HG03575 (cell line): ENCODE results near the gene LENG1.

Source experiments
- ATAC-seq: cut with Tn5 transposase; IDR thresholded peaks from one replicate; pipeline ENCODE4 v1.9.1; 2021; ENCODE audit not compliant: unreplicated experiment, insufficient number of reproducible peaks, low FRiP score; ENCODE audit errors: extremely low read depth

Gene LENG1

GRCh38 chr19:54169149-54169740 is 9.7 kb upstream of the LENG1 start:
- ATAC-seq: no peak

- ATAC-seq: no peak
Observed at GRCh38 chr19:54168174-54168917, 8.8 kb upstream of the LENG1 start.

- no peak for ATAC-seq
Observed at GRCh38 chr19:54165222-54165621, 5.7 kb upstream of the LENG1 start.

GRCh38 chr19:54164369-54165068 is 5.0 kb upstream of the LENG1 start:
- no peak for ATAC-seq

- ATAC-seq: no peak
Observed at GRCh38 chr19:54162884-54163283, 3.4 kb upstream of the LENG1 start.

- no peak for ATAC-seq
Observed at GRCh38 chr19:54162241-54162805, 2.8 kb upstream of the LENG1 start.

GRCh38 chr19:54160854-54161253 is 1.3 kb upstream of the LENG1 start:
- no peak for ATAC-seq

- no peak for ATAC-seq
Observed at GRCh38 chr19:54160182-54160811, 776 bp upstream of the LENG1 start.

GRCh38 chr19:54158812-54159351 is 639 bp downstream of the LENG1 start:
- no peak for ATAC-seq

- ATAC-seq: no peak
Observed at GRCh38 chr19:54156953-54157352, 2.6 kb downstream of the LENG1 start.

GRCh38 chr19:54156490-54156889 is 3.0 kb downstream of the LENG1 start:
- no peak for ATAC-seq

- ATAC-seq: no peak
Observed at GRCh38 chr19:54155694-54156093, 3.8 kb downstream of the LENG1 start.

- ATAC-seq: no peak
Observed at GRCh38 chr19:54154603-54155345, 4.7 kb downstream of the LENG1 start.

- ATAC-seq: no peak
Observed at GRCh38 chr19:54153731-54154326, 5.7 kb downstream of the LENG1 start.

- ATAC-seq: no peak
Observed at GRCh38 chr19:54152878-54153524, 6.5 kb downstream of the LENG1 start.

GRCh38 chr19:54152267-54152666 is 7.3 kb downstream of the LENG1 start:
- ATAC-seq: no peak

- no peak for ATAC-seq
Observed at GRCh38 chr19:54151362-54152035, 8.0 kb downstream of the LENG1 start.
